ENCODE data around the gene PPM1A. TPM values are rescaled to one million over a fixed set of nuclear protein-coding genes. Genes with fewer than 3 reads are reported as not detected.

PPM1A gene
- total and polyA plus RNA-seq, 2 donors (not counting 1 experiment from before 2014, with no cell fraction given) = 15.5 to 59.0 TPM

DNA sequence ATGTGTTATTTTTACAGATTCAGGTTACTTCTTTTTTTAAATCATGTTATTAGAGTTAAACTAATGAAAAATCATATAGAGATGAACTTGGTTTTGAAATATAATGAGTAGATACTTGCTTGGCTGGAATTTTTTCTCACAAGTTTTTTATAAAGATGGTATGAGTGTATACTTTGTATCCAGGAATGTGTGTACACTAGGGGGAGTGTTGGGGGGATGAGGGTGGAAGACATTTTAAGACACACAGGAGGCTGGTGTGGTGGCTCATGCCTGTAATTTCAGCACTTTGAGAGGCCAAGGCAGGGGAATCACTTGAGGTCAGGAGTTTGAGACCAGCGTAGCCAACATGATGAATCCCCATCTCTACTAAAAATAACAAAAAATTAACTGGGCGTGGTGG, 23.2 kb downstream of the PPM1A start:
- H3K36me3 ChIP-seq (replicated peaks in 1 of 2; ENCODE audit: control extremely low read depth in 1 of 2, control insufficient read depth in 1 of 2, extremely low read depth in 1 of 2, insufficient read depth in 2 of 2, low read length in 1 of 2) = no peaks in the 10 kb centered on the region
- ATAC-seq (ENCODE audit: low read depth) (no peak), DNase-seq (no peak)
- Mint-ChIP-seq H3K27me3 (no peaks in the 10 kb centered on the region), H3K4me1 (peaks cover 42% of the 10 kb centered on the region), H3K27ac (no peak overlapping the region), H3K4me3 (no peak overlapping the region), H3K9me3 (ENCODE audit: insufficient read depth) (no peaks in the 10 kb centered on the region)
- WGBS (ENCODE audit: insufficient coverage) = 100% methylated on average over 2 of the region's 2 CpGs
- no peak overlapping the region for H2AFZ ChIP-seq (ENCODE audit: insufficient read depth, low read depth, low read length, poor library complexity, severe bottlenecking)
- no peak overlapping the region for H3K27ac ChIP-seq (ENCODE audit: low read length in 2 of 2)
- H3K4me3 ChIP-seq (ENCODE audit: control extremely low read depth in 1 of 5, extremely low read depth in 1 of 5, insufficient read depth in 1 of 5, low read depth in 2 of 5, low read length in 4 of 5) = no peak overlapping the region
- H3K9me3 ChIP-seq (ENCODE audit: control extremely low read depth in 1 of 3, control insufficient read depth in 2 of 3, insufficient read depth in 1 of 3, low read length in 2 of 3) = no peaks in the 10 kb centered on the region
- ChIA-PET POLR2A (no interaction called here), CTCF (interaction anchor here (1.2 kb wide), 1 partner anchor 55 kb away, joined by 3 read pairs; no protein-coding TSS in a partner anchor)
- no peaks in the 10 kb centered on the region for H3K27me3 ChIP-seq (replicated peaks in 1 of 4; ENCODE audit: control extremely low read depth in 1 of 4, control insufficient read depth in 3 of 4, insufficient read depth in 4 of 4, low read length in 3 of 4)
- H3K79me2 ChIP-seq (ENCODE audit: control insufficient read depth, insufficient read depth, low read length) = peaks cover 84% of the 10 kb centered on the region
- no peak overlapping the region for H3K4me2 ChIP-seq (replicated peaks; ENCODE audit: low read depth, low read length, poor library complexity, severe bottlenecking)
- TF ChIP-seq CTCF (IDR thresholded peaks at IDR 0.05) (no peak), EZH2 (IDR thresholded peaks at IDR 0.05; ENCODE audit: borderline replicate concordance, insufficient read depth, low read depth, low read length, poor library complexity, severe bottlenecking) (no peak)
- H3K4me1 ChIP-seq (ENCODE audit: control insufficient read depth in 2 of 2, insufficient read depth in 2 of 2, low read length in 2 of 2) = peaks cover 11 to 16% of the 10 kb centered on the region in 2 donors
- peaks cover 37% of the 10 kb centered on the region for H4K20me1 ChIP-seq (ENCODE audit: control insufficient read depth, insufficient read depth, low read length, poor library complexity, severe bottlenecking)
- no peak overlapping the region for H3K9ac ChIP-seq (ENCODE audit: low read length)
- intact Hi-C loops (cut with micrococcal nuclease) = loop anchor here (5.0 kb wide), 1 partner anchor 55 kb away; no protein-coding TSS in a partner anchor

- Histone ChIP-seq H3K79me2 (ENCODE audit: control insufficient read depth, insufficient read depth, low read length) (peaks cover 72% of the 10 kb centered on the region), H3K9me3 (ENCODE audit: control extremely low read depth in 1 of 3, control insufficient read depth in 2 of 3, insufficient read depth in 1 of 3, low read length in 2 of 3) (no peaks in the 10 kb centered on the region), H3K9ac (ENCODE audit: low read length) (no peak overlapping the region), H3K4me1 (ENCODE audit: control insufficient read depth in 2 of 2, insufficient read depth in 2 of 2, low read length in 2 of 2) (peaks cover 11 to 16% of the 10 kb centered on the region in 2 donors), H3K4me2 (replicated peaks; ENCODE audit: low read depth, low read length, poor library complexity, severe bottlenecking) (no peak overlapping the region), H3K36me3 (replicated peaks in 1 of 2; ENCODE audit: control extremely low read depth in 1 of 2, control insufficient read depth in 1 of 2, extremely low read depth in 1 of 2, insufficient read depth in 2 of 2, low read length in 1 of 2) (peaks cover 0 to 2% of the 10 kb centered on the region in 2 experiments), H3K27me3 (replicated peaks in 1 of 4; ENCODE audit: control extremely low read depth in 1 of 4, control insufficient read depth in 3 of 4, insufficient read depth in 4 of 4, low read length in 3 of 4) (no peaks in the 10 kb centered on the region), H3K4me3 (ENCODE audit: control extremely low read depth in 1 of 5, extremely low read depth in 1 of 5, insufficient read depth in 1 of 5, low read depth in 2 of 5, low read length in 4 of 5) (no peak overlapping the region), H3K27ac (ENCODE audit: low read length in 2 of 2) (no peak overlapping the region), H2AFZ (ENCODE audit: insufficient read depth, low read depth, low read length, poor library complexity, severe bottlenecking) (no peak overlapping the region), H4K20me1 (ENCODE audit: control insufficient read depth, insufficient read depth, low read length, poor library complexity, severe bottlenecking) (peaks cover 52% of the 10 kb centered on the region)
- ATAC-seq (ENCODE audit: low read depth) (no peak), DNase-seq (no peak)
- Mint-ChIP-seq H3K27me3 (no peaks in the 10 kb centered on the region), H3K4me3 (no peak overlapping the region), H3K4me1 (peaks cover 48% of the 10 kb centered on the region), H3K27ac (no peak overlapping the region), H3K9me3 (ENCODE audit: insufficient read depth) (no peaks in the 10 kb centered on the region)
- WGBS (ENCODE audit: insufficient coverage) = 97% methylated on average over 2 of the region's 2 CpGs
- intact Hi-C loops (cut with micrococcal nuclease) = loop anchor here (5.0 kb wide), 1 partner anchor 53 kb away; no protein-coding TSS in a partner anchor
- TF ChIP-seq EZH2 (IDR thresholded peaks at IDR 0.05; ENCODE audit: borderline replicate concordance, insufficient read depth, low read depth, low read length, poor library complexity, severe bottlenecking) (no peak), CTCF (IDR thresholded peaks at IDR 0.05) (no peak)
- CTCF ChIA-PET = no interaction called here
- POLR2A ChIA-PET = no interaction called here
These were observed 24.9 kb downstream of the PPM1A start for GRCh38 chr14:60273956-60274355.

Measured in B cell (primary cell).